Activated T-helper 17 cell treated with anti-CD3 and anti-CD28 coated beads, Interleukin-2, amount 50 U/mL, for 72 hours (primary cell): ENCODE data around the gene SENP7. TPM values are rescaled to one million over a fixed set of nuclear protein-coding genes. Genes with fewer than 3 reads are reported as not detected.
A peak's percentile ranks its signal among the peaks of the same experiment; 100 is the strongest.
"Not testable (repeated sequence)": the region's sequence is repeated elsewhere in the genome, so short reads cannot be mapped to it uniquely, and the experiment has no call there.

Experiments used
- ATAC-seq: fragments of 150-1000 bp; cut with Tn5 transposase; replicated peaks from 2 replicates; pipeline ENCODE4 v1.10.0; 2021; ENCODE audit warnings: mild to moderate bottlenecking, moderate library complexity
- H3K27ac Mint-ChIP-seq: one replicate; pipeline ENCODE4 v1.8.0; 2022; ENCODE audit warnings: mixed read lengths
- H3K27me3 Mint-ChIP-seq: one replicate; pipeline ENCODE4 v1.8.0; 2022; ENCODE audit warnings: mixed read lengths
- H3K36me3 Mint-ChIP-seq: one replicate; pipeline ENCODE4 v1.8.0; 2022; ENCODE audit warnings: low read depth, mild to moderate bottlenecking, mixed read lengths
- H3K4me1 Mint-ChIP-seq: one replicate; pipeline ENCODE4 v1.8.0; 2022; ENCODE audit warnings: mixed read lengths
- H3K4me3 Mint-ChIP-seq: one replicate; pipeline ENCODE4 v1.8.0; 2022; ENCODE audit warnings: mild to moderate bottlenecking, mixed read lengths
- H3K9me3 Mint-ChIP-seq: one replicate; pipeline ENCODE4 v1.8.0; 2022; ENCODE audit warnings: mixed read lengths
- total RNA-seq, 2 donors: library from RNA; stranded (reverse); gene quantifications; one replicate each; pipeline ENCODE4 v1.2.3, GENCODE V29; 2022

Gene SENP7
- total RNA-seq, 2 donors from 2014 or later = 16.5 to 26.8 TPM

GRCh38 chr3:101453961-101454360 is 59.1 kb downstream of the SENP7 start:
- no peak overlapping the region for H3K4me3 Mint-ChIP-seq
- H3K4me1 Mint-ChIP-seq = peaks cover 16% of the 10 kb centered on the region
- peaks cover 6% of the 10 kb centered on the region for H3K9me3 Mint-ChIP-seq
- H3K27ac Mint-ChIP-seq = no peak overlapping the region
- H3K27me3 Mint-ChIP-seq = no peaks in the 10 kb centered on the region
- no peak for ATAC-seq
- H3K36me3 Mint-ChIP-seq = peaks cover 42% of the 10 kb centered on the region

GRCh38 chr3:101438641-101439040 is 74.4 kb downstream of the SENP7 start:
- not testable (repeated sequence) for ATAC-seq, H3K27me3 Mint-ChIP-seq, H3K27ac Mint-ChIP-seq, H3K9me3 Mint-ChIP-seq, H3K4me3 Mint-ChIP-seq
- Mint-ChIP-seq H3K36me3 (peaks cover 13% of the 10 kb centered on the region), H3K4me1 (peaks cover 22% of the 10 kb centered on the region)

GRCh38 chr3:101433652-101434051 is 79.4 kb downstream of the SENP7 start:
- no peak overlapping the region for H3K4me3 Mint-ChIP-seq
- H3K27ac Mint-ChIP-seq = no peak overlapping the region
- peaks cover 17% of the 10 kb centered on the region for H3K4me1 Mint-ChIP-seq
- H3K27me3 Mint-ChIP-seq = no peaks in the 10 kb centered on the region
- peaks cover 10% of the 10 kb centered on the region for H3K9me3 Mint-ChIP-seq
- ATAC-seq = no peak
- no peaks in the 10 kb centered on the region for H3K36me3 Mint-ChIP-seq

- H3K27me3 Mint-ChIP-seq = no peaks in the 10 kb centered on the region
- no peak overlapping the region for H3K4me3 Mint-ChIP-seq
- peaks cover 36% of the 10 kb centered on the region for H3K4me1 Mint-ChIP-seq
- H3K9me3 Mint-ChIP-seq = peaks cover 7% of the 10 kb centered on the region
- peak; percentile 57 for ATAC-seq
- H3K36me3 Mint-ChIP-seq = no peaks in the 10 kb centered on the region
- H3K27ac Mint-ChIP-seq = peak overlapping the region; percentile 36
Observed at GRCh38 chr3:101423984-101424888, 88.8 kb downstream of the SENP7 start.

- Mint-ChIP-seq H3K27ac (no peak overlapping the region), H3K9me3 (no peaks in the 10 kb centered on the region), H3K27me3 (no peaks in the 10 kb centered on the region), H3K4me1 (peaks cover 28% of the 10 kb centered on the region), H3K4me3 (no peak overlapping the region), H3K36me3 (peaks cover 18% of the 10 kb centered on the region)
- ATAC-seq = no peak
Observed at GRCh38 chr3:101418851-101419250, 94.2 kb downstream of the SENP7 start.

GRCh38 chr3:101414121-101414520 is 98.9 kb downstream of the SENP7 start:
- Mint-ChIP-seq H3K4me1 (peaks cover 18% of the 10 kb centered on the region), H3K4me3 (peak overlapping the region; percentile 12), H3K27ac (peak overlapping the region; percentile 71), H3K9me3 (peaks cover 4% of the 10 kb centered on the region), H3K27me3 (no peaks in the 10 kb centered on the region), H3K36me3 (peaks cover 35% of the 10 kb centered on the region)
- no peak for ATAC-seq

GRCh38 chr3:101413656-101414055 is 99.4 kb downstream of the SENP7 start:
- H3K27me3 Mint-ChIP-seq = no peaks in the 10 kb centered on the region
- ATAC-seq = no peak
- peak overlapping the region; percentile 71 for H3K27ac Mint-ChIP-seq
- H3K4me1 Mint-ChIP-seq = peaks cover 16% of the 10 kb centered on the region
- H3K36me3 Mint-ChIP-seq = peaks cover 40% of the 10 kb centered on the region
- H3K4me3 Mint-ChIP-seq = peak overlapping the region; percentile 12
- peaks cover 4% of the 10 kb centered on the region for H3K9me3 Mint-ChIP-seq

- no peak for ATAC-seq
- Mint-ChIP-seq H3K36me3 (peaks cover 29% of the 10 kb centered on the region), H3K27ac (no peak overlapping the region), H3K9me3 (peaks cover 14% of the 10 kb centered on the region), H3K27me3 (no peaks in the 10 kb centered on the region), H3K4me1 (peaks cover 38% of the 10 kb centered on the region), H3K4me3 (no peak overlapping the region)
Observed at GRCh38 chr3:101391413-101391950, 121.5 kb downstream of the SENP7 start.

GRCh38 chr3:101388706-101389105 is 124.3 kb downstream of the SENP7 start:
- Mint-ChIP-seq H3K9me3 (peaks cover 9% of the 10 kb centered on the region), H3K27ac (no peak overlapping the region), H3K36me3 (peaks cover 12% of the 10 kb centered on the region), H3K4me3 (peak overlapping the region; percentile 72), H3K27me3 (no peaks in the 10 kb centered on the region), H3K4me1 (peaks cover 48% of the 10 kb centered on the region)
- no peak for ATAC-seq

- ATAC-seq = no peak
- Mint-ChIP-seq H3K4me3 (no peak overlapping the region), H3K36me3 (peaks cover 4% of the 10 kb centered on the region), H3K27ac (peak overlapping the region; percentile 36), H3K4me1 (peaks cover 48% of the 10 kb centered on the region), H3K9me3 (peaks cover 6% of the 10 kb centered on the region), H3K27me3 (no peaks in the 10 kb centered on the region)
Observed at GRCh38 chr3:101387351-101387750, 125.7 kb downstream of the SENP7 start.

GRCh38 chr3:101384426-101384825 is 128.6 kb downstream of the SENP7 start:
- H3K27me3 Mint-ChIP-seq = no peaks in the 10 kb centered on the region
- H3K4me1 Mint-ChIP-seq = peaks cover 33% of the 10 kb centered on the region
- H3K9me3 Mint-ChIP-seq = peaks cover 4% of the 10 kb centered on the region
- no peaks in the 10 kb centered on the region for H3K36me3 Mint-ChIP-seq
- H3K4me3 Mint-ChIP-seq = no peak overlapping the region
- no peak overlapping the region for H3K27ac Mint-ChIP-seq
- ATAC-seq = no peak

GRCh38 chr3:101383656-101384055 is 129.4 kb downstream of the SENP7 start:
- Mint-ChIP-seq H3K9me3 (no peaks in the 10 kb centered on the region), H3K27me3 (no peaks in the 10 kb centered on the region), H3K27ac (no peak overlapping the region), H3K4me3 (no peak overlapping the region), H3K36me3 (no peaks in the 10 kb centered on the region), H3K4me1 (peaks cover 34% of the 10 kb centered on the region)
- ATAC-seq = no peak

GRCh38 chr3:101383156-101383575 is 129.8 kb downstream of the SENP7 start:
- Mint-ChIP-seq H3K27ac (no peak overlapping the region), H3K4me3 (no peak overlapping the region), H3K36me3 (no peaks in the 10 kb centered on the region), H3K9me3 (no peaks in the 10 kb centered on the region), H3K4me1 (peaks cover 34% of the 10 kb centered on the region), H3K27me3 (no peaks in the 10 kb centered on the region)
- ATAC-seq = no peak

GRCh38 chr3:101381809-101382208 is 131.2 kb downstream of the SENP7 start:
- no peak for ATAC-seq
- H3K4me1 Mint-ChIP-seq = peaks cover 33% of the 10 kb centered on the region
- no peaks in the 10 kb centered on the region for H3K36me3 Mint-ChIP-seq
- no peak overlapping the region for H3K27ac Mint-ChIP-seq
- no peak overlapping the region for H3K4me3 Mint-ChIP-seq
- H3K9me3 Mint-ChIP-seq = no peaks in the 10 kb centered on the region
- H3K27me3 Mint-ChIP-seq = no peaks in the 10 kb centered on the region
